Type B pancreatic cell (in vitro differentiated cells): Measurements from ENCODE around the gene TASOR2. TPM values are rescaled to one million over a fixed set of nuclear protein-coding genes. Genes with fewer than 3 reads are reported as not detected.

Source experiments
- DNase-seq: peaks from one replicate; pipeline ENCODE4 v3.0.0; 2021; ENCODE audit warnings: mixed read lengths; ENCODE audit not compliant: unreplicated experiment; ENCODE audit errors: extremely low spot score
- H3K27ac Mint-ChIP-seq: 2 replicates; pipeline ENCODE4 v1.8.0; 2021; ENCODE audit warnings: mild to moderate bottlenecking, mixed read lengths
- H3K27me3 Mint-ChIP-seq: 2 replicates; pipeline ENCODE4 v1.8.0; 2021; ENCODE audit warnings: mixed read lengths
- H3K36me3 Mint-ChIP-seq: 2 replicates; pipeline ENCODE4 v1.8.0; 2021; ENCODE audit warnings: mixed read lengths
- H3K4me1 Mint-ChIP-seq: one replicate; pipeline ENCODE4 v1.8.0; 2021; ENCODE audit warnings: mixed read lengths; ENCODE audit not compliant: unreplicated experiment
- H3K4me3 Mint-ChIP-seq: 2 replicates; pipeline ENCODE4 v1.8.0; 2021; ENCODE audit warnings: mild to moderate bottlenecking, mixed read lengths
- H3K9me3 Mint-ChIP-seq: 2 replicates; pipeline ENCODE4 v1.8.0; 2021; ENCODE audit warnings: mixed read lengths
- long read RNA-seq: library from polyadenylated mRNA; unstranded; transcript quantifications from one replicate; pipeline ENCODE4 v2.0.0, GENCODE V29; 2020
- total RNA-seq: library from RNA; stranded (reverse); gene quantifications from 2 replicates; pipeline ENCODE4 v1.2.1, GENCODE V29; 2021; ENCODE audit warnings: low replicate concordance
- TF ChIP-seq, protein P1 (sequence below): fragments of 200-600 bp; sonication (generic); conservative IDR thresholded peaks from 2 replicates; pipeline ENCODE4 v1.5.0; 2021; ENCODE audit warnings: antibody characterized with exemption, mild to moderate bottlenecking

TASOR2 gene, protein sequence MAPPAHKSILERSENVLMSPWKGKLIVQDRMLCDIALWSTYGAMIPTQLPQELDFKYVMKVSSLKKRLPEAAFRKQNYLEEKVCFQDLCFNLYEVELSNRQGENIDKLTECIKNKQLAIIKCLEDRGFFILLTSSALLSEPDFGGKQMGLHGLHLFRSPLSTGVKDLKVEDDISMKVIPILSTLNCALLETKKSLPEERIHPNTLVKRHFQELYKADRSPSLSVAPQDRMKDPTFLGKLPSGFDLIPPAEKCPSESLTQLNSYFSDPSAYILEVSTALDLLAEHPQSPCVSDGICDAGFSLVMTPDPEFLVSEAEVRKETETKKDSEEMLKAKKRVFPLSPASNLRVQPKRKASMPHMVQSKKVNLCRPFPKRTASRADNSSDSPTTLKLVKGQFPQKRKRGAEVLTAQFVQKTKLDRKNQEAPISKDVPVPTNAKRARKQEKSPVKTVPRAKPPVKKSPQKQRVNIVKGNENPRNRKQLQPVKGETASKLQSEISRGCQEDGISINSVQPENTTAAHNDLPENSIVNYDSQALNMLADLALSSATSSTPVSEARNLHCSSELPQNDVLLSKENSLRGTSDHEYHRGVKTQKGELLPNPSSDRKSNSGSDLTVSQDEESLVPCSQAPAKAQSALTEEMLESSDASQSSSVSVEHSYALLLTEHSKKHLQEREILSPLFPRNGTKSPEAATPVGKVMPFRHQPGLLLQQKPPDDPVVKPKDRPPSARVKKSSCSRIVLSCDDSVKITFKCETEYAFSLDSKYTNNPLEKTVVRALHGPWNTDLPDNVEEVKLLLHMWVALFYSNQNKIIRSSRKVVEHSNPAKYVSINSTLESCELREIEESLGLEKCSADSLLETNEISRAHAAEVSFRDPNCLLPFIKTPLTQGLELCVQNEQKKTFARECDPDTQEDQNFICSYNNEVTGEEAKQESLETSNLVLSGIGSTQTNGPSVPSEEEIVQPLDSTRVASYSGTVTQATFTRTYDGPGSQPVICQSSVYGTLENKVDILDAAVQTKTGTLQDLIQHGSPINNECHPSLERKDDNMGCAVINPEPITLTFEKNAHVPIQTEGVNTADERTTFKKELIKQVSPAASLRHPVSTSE (N-terminal part only)
- 64.1 and 70.1 TPM in 2 replicates for total RNA-seq
- long read RNA-seq, partial matches to known transcripts, result 22 of 28 reads
- long read RNA-seq, other reads (novel, unspliced or antisense), result 6 of 28 reads

DNA sequence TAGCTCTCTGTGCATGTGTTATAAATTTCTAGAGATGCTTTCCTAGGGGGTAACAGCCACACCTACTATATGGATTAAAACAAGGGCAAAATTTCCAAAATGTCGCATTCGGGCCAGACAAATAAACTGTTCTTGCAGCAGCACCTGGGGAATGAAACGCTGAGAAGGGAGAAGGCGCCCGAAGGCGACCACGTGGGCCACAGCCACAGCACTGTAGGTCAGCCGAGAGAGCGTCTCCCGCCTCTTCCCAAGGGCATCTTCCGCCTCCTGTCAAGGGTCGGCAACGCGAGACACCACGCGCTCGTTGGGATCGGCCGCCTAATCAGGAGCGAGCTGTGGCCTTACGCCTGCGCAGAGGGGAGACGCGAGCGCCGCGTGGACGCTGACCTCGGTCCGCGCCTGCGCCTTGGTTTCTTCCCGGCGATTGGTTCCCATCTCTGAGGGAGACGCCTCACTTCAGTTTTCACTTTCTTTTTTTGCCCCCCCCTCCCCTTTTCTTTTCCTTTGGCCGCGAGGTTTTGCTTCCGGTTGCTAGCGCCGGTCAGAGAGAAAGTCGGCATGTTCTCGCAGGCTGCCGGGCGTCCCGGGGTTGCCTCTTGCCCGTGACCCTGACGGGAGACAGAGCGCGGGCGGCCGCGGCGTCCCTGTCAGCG is at the start of gene TASOR2:
TSS of gene TASOR2 (plus strand) at position 521 of the 653 bp plus-strand sequence. CDS start 35,805 bp downstream, outside the sequence.
- H3K9me3 Mint-ChIP-seq, result no peaks in the 10 kb centered on the region
- H3K4me1 Mint-ChIP-seq, result peaks cover 11% of the 10 kb centered on the region
- H3K27me3 Mint-ChIP-seq, result peaks cover 7% of the 10 kb centered on the region
- DNase-seq, result peak; percentile 99
- H3K36me3 Mint-ChIP-seq, result no peaks in the 10 kb centered on the region
- TF ChIP-seq, protein P1, sequence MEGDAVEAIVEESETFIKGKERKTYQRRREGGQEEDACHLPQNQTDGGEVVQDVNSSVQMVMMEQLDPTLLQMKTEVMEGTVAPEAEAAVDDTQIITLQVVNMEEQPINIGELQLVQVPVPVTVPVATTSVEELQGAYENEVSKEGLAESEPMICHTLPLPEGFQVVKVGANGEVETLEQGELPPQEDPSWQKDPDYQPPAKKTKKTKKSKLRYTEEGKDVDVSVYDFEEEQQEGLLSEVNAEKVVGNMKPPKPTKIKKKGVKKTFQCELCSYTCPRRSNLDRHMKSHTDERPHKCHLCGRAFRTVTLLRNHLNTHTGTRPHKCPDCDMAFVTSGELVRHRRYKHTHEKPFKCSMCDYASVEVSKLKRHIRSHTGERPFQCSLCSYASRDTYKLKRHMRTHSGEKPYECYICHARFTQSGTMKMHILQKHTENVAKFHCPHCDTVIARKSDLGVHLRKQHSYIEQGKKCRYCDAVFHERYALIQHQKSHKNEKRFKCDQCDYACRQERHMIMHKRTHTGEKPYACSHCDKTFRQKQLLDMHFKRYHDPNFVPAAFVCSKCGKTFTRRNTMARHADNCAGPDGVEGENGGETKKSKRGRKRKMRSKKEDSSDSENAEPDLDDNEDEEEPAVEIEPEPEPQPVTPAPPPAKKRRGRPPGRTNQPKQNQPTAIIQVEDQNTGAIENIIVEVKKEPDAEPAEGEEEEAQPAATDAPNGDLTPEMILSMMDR, result no peak
- H3K27ac Mint-ChIP-seq, result peak within 1 kb of the TSS; percentile 97
- H3K4me3 Mint-ChIP-seq, result peak within 1 kb of the TSS; percentile 98

DNA sequence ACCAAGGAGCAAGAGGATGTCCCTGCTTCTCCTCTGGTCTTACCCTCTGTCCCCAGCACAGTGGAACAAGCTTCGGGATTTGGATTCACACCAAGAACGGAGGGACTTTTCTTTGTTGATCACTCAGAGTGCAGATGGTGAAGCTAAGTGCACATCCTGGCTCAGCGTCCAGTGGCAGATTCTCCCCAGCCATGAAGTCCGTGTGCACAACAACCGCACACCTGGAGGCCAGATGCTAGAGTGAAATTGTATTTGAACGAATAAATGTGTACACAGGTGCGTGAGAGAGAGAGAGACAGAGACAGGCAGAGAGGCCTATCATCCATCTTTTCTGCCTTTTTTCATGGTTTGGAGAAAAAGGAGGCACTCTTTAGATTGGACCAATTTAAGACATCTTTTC is 49.7 kb upstream of the TASOR2 start:
- Mint-ChIP-seq H3K27me3 (no peaks in the 10 kb centered on the region), H3K27ac (peak overlapping the region; percentile 24), H3K4me3 (no peak overlapping the region), H3K4me1 (peaks cover 30% of the 10 kb centered on the region), H3K9me3 (no peaks in the 10 kb centered on the region), H3K36me3 (peaks cover 9% of the 10 kb centered on the region)
- DNase-seq, result no peak
- TF ChIP-seq, protein P1, result no peak

- H3K4me1 Mint-ChIP-seq, result peaks cover 12% of the 10 kb centered on the region
- DNase-seq, result no peak
- H3K27ac Mint-ChIP-seq, result no peak overlapping the region
- H3K36me3 Mint-ChIP-seq, result peaks cover 24% of the 10 kb centered on the region
- no peaks in the 10 kb centered on the region for H3K9me3 Mint-ChIP-seq
- TF ChIP-seq, protein P1, result no peak
- no peaks in the 10 kb centered on the region for H3K27me3 Mint-ChIP-seq
- no peak overlapping the region for H3K4me3 Mint-ChIP-seq
Observed at GRCh38 chr10:5638494-5638893, 46.1 kb upstream of the TASOR2 start.

- DNase-seq, result no peak
- TF ChIP-seq, protein P1, result no peak
- no peak overlapping the region for H3K4me3 Mint-ChIP-seq
- no peaks in the 10 kb centered on the region for H3K9me3 Mint-ChIP-seq
- H3K27me3 Mint-ChIP-seq, result no peaks in the 10 kb centered on the region
- H3K27ac Mint-ChIP-seq, result no peak overlapping the region
- H3K4me1 Mint-ChIP-seq, result peaks cover 16% of the 10 kb centered on the region
- peaks cover 29% of the 10 kb centered on the region for H3K36me3 Mint-ChIP-seq
Observed at GRCh38 chr10:5639066-5639465, 45.6 kb upstream of the TASOR2 start.

GRCh38 chr10:5640036-5640435 is 44.6 kb upstream of the TASOR2 start:
- no peak overlapping the region for H3K4me3 Mint-ChIP-seq
- H3K4me1 Mint-ChIP-seq, result peaks cover 10% of the 10 kb centered on the region
- H3K27ac Mint-ChIP-seq, result no peak overlapping the region
- TF ChIP-seq, protein P1, result no peak
- no peaks in the 10 kb centered on the region for H3K9me3 Mint-ChIP-seq
- no peaks in the 10 kb centered on the region for H3K27me3 Mint-ChIP-seq
- no peak for DNase-seq
- H3K36me3 Mint-ChIP-seq, result peaks cover 33% of the 10 kb centered on the region
